HepG2 (cell line): Measurements from ENCODE around the gene CENATAC. TPM values are rescaled to one million over a fixed set of nuclear protein-coding genes. Genes with fewer than 3 reads are reported as not detected.

Experiments
- FOXK1 ChIP-seq: sonication (generic); formaldehyde crosslinking; IDR thresholded peaks from 2 replicates; pipeline ENCODE4 v1.4.0; 2020; ENCODE audit warnings: low read depth, missing genetic modification reagents, borderline replicate concordance
- MED1 ChIP-seq: sonication (generic); formaldehyde crosslinking; IDR thresholded peaks from 2 replicates; pipeline ENCODE4 v1.4.0; 2020; ENCODE audit warnings: missing genetic modification reagents
- NFYB ChIP-seq: sonication (generic); formaldehyde crosslinking; IDR thresholded peaks from 2 replicates; pipeline ENCODE4 v1.4.0; 2020; ENCODE audit warnings: missing genetic modification reagents
- PATZ1 ChIP-seq: sonication (generic); formaldehyde crosslinking; IDR thresholded peaks from 2 replicates; pipeline ENCODE4 v1.4.0; 2020; ENCODE audit warnings: missing genetic modification reagents
- PITX1 ChIP-seq: sonication (generic); formaldehyde crosslinking; IDR thresholded peaks from 2 replicates; pipeline ENCODE4 v1.5.1; 2020; ENCODE audit warnings: mild to moderate bottlenecking, missing genetic modification reagents
- RFX3 ChIP-seq: IDR thresholded peaks from 2 replicates; pipeline ENCODE4 v1.6.1; 2016; ENCODE audit warnings: missing biosample characterization, missing genetic modification reagents
- TCF7L2 ChIP-seq: IDR thresholded peaks from 2 replicates; pipeline ENCODE4 v1.6.1; 2011; ENCODE audit warnings: mild to moderate bottlenecking, low read depth, low read length, moderate library complexity
- ZBTB33 ChIP-seq: sonication (generic); formaldehyde crosslinking; IDR thresholded peaks from 2 replicates; pipeline ENCODE4 v1.4.0; 2020; ENCODE audit warnings: missing genetic modification reagents
- ZMAT5 ChIP-seq: sonication (generic); formaldehyde crosslinking; IDR thresholded peaks from 2 replicates; pipeline ENCODE4 v1.5.0; 2020; ENCODE audit warnings: mild to moderate bottlenecking, low read depth, missing genetic modification reagents, borderline replicate concordance
- ZMYM3 ChIP-seq: sonication (generic); formaldehyde crosslinking; IDR thresholded peaks from 2 replicates; pipeline ENCODE4 v1.5.1; 2020; ENCODE audit warnings: mild to moderate bottlenecking, missing genetic modification reagents
- ZNF138 ChIP-seq: sonication (generic); formaldehyde crosslinking; IDR thresholded peaks from 2 replicates; pipeline ENCODE4 v1.5.0; 2020; ENCODE audit warnings: mild to moderate bottlenecking, low read depth, missing genetic modification reagents
- ZNF333 ChIP-seq: sonication (generic); formaldehyde crosslinking; IDR thresholded peaks from 2 replicates; pipeline ENCODE4 v1.4.0; 2020; ENCODE audit warnings: mild to moderate bottlenecking, missing genetic modification reagents, borderline replicate concordance
- ZNF337 ChIP-seq: sonication (generic); formaldehyde crosslinking; IDR thresholded peaks from 2 replicates; pipeline ENCODE4 v1.5.1; 2020; ENCODE audit warnings: missing genetic modification reagents, low read depth, mild to moderate bottlenecking, borderline replicate concordance
- ZNF570 ChIP-seq: sonication (generic); formaldehyde crosslinking; IDR thresholded peaks from 2 replicates; pipeline ENCODE4 v1.4.0; 2020; ENCODE audit warnings: mild to moderate bottlenecking, missing genetic modification reagents, borderline replicate concordance
- ZNF710 ChIP-seq: sonication (generic); formaldehyde crosslinking; IDR thresholded peaks from 2 replicates; pipeline ENCODE4 v1.5.0; 2020; ENCODE audit warnings: mild to moderate bottlenecking, missing genetic modification reagents, borderline replicate concordance
- polyA plus RNA-seq, 8 experiments: library from polyadenylated mRNA; depleted of rRNA in 3 of 8; stranded (reverse) in 7 of 8; unstranded in 1 of 8; fragments of >200 nt; fragmentation: Illumina TruSeq in 4 of 8; extraction: Trizol in 4 of 8; gene quantifications; 2 replicates each; pipeline versions ENCODE4 v1.2.1 to v1.2.3, GENCODE V29; 2011 to 2016; ENCODE audit warnings: low read depth in 4 of 8, missing spikeins in 1 of 8, mixed read lengths in 1 of 8; ENCODE audit not compliant: insufficient read depth in 1 of 8
- total RNA-seq, 5 experiments: library from RNA; depleted of rRNA; stranded (reverse); fragments of >200 nt; fragmentation: Illumina TruSeq; extraction: Trizol; gene quantifications; 2 replicates each; pipeline ENCODE4 v1.2.3, GENCODE V29; 2016; ENCODE audit warnings: low read depth in 1 of 5
- TF ChIP-seq, protein P1 (sequence below): IDR thresholded peaks from 2 replicates; pipeline ENCODE4 v1.6.1; 2016; ENCODE audit warnings: missing biosample characterization, missing genetic modification reagents, low read depth
- TF ChIP-seq, protein P2 (sequence below): sonication (generic); formaldehyde crosslinking; IDR thresholded peaks from 2 replicates; pipeline ENCODE4 v1.4.0; 2020; ENCODE audit warnings: missing genetic modification reagents
- TF ChIP-seq, protein P3 (sequence below): sonication (generic); formaldehyde crosslinking; IDR thresholded peaks from 2 replicates; pipeline ENCODE4 v1.5.1; 2020; ENCODE audit warnings: missing genetic modification reagents, mild to moderate bottlenecking, borderline replicate concordance

The CENATAC gene
- total and polyA plus RNA-seq, 2 of the 13 experiments (the other 11 are each of a cell fraction or from before 2014, with no cell fraction given): 21.7 to 25.0 TPM

DNA sequence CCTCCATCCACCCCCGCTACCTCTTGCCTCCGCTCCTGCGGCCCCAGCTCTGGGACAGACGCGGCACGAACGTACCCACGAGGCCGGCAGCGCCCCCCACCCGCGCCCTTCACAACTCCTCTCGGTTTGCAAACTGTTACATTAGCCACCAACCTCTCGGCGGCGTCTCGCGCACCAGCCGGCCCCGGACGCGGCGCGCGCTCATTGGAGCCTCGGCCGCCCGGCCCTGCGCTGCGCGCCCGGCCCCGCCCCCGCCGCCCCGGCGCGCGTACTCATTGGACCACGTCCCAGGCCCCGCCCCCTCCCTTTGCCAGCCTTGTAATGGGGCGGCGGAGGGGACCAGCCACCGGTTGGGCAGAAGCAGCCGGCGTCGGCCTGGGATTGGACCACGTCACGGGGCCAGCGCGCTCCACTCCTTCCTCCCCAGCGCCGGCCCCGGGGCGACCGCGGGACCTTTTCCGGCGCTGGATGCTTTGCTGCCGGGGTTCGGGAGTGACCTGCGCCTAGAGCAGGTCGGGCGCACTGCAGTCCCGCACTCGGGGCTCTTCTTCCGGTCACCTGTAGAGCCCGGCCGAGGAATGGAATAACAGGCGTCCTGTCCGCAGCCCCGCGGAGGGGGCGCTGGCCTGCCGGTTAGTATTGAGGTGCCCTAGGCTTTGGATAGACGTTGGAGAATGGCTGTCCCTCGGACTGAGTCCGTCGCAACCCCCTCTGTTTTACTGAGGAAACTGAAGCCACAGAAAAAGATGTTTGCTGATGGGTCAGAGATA, 59.2 kb downstream of the CENATAC start, which contains the start of gene HYOU1 (continued):
- TF ChIP-seq ZNF710 (CRISPR knock-in tag): no peak; the same call in 1 of the 2 replicates
- no peak for TF ChIP-seq ZNF333 (CRISPR knock-in tag)
- TF ChIP-seq, protein P1, sequence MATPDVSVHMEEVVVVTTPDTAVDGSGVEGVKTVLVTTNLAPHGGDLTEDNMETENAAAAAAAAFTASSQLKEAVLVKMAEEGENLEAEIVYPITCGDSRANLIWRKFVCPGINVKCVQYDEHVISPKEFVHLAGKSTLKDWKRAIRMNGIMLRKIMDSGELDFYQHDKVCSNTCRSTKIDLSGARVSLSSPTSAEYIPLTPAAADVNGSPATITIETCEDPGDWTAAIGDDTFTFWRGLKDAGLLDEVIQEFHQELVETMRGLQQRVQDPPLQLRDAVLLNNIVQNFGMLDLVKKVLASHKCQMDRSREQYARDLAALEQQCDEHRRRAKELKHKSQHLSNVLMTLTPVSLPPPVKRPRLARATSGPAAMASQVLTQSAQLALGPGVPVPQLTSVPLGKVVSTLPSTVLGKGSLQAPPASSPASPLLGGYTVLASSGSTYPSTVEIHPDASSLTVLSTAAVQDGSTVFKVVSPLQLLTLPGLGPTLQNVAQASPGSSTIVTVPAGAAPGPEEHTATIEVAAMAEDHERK: peak; percentile 58; the same call in 1 of the 2 replicates
- TF ChIP-seq MED1 (CRISPR knock-in tag): peak; percentile 43; the same call in 1 of the 2 replicates
- TF ChIP-seq TCF7L2: no peak
- TF ChIP-seq ZNF337 (CRISPR knock-in tag): 0 out of 2 replicates have a peak, but pooled peaks have one; percentile 15
- TF ChIP-seq ZNF138 (CRISPR knock-in tag): no peak
- TF ChIP-seq, protein P2, sequence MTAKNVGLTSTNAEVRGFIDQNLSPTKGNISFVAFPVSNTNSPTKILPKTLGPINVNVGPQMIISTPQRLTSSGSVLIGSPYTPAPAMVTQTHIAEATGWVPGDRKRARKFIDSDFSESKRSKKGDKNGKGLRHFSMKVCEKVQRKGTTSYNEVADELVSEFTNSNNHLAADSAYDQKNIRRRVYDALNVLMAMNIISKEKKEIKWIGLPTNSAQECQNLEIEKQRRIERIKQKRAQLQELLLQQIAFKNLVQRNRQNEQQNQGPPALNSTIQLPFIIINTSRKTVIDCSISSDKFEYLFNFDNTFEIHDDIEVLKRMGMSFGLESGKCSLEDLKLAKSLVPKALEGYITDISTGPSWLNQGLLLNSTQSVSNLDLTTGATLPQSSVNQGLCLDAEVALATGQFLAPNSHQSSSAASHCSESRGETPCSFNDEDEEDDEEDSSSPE: 0 out of 2 replicates have a peak, but pooled peaks have one; percentile 13
- peak; percentile 50; the same call in 1 of the 2 replicates for TF ChIP-seq ZBTB33
- TF ChIP-seq FOXK1 (CRISPR knock-in tag): peak; percentile 31; the same call in 1 of the 2 replicates
- TF ChIP-seq ZNF570 (CRISPR knock-in tag): no peak
- TF ChIP-seq NFYB (CRISPR knock-in tag): peak; percentile 89
- TF ChIP-seq PITX1: no peak
- TF ChIP-seq ZMAT5 (CRISPR knock-in tag): no peak
- TF ChIP-seq, protein P3, sequence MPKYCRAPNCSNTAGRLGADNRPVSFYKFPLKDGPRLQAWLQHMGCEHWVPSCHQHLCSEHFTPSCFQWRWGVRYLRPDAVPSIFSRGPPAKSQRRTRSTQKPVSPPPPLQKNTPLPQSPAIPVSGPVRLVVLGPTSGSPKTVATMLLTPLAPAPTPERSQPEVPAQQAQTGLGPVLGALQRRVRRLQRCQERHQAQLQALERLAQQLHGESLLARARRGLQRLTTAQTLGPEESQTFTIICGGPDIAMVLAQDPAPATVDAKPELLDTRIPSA (CRISPR knock-in tag): no peak
- TF ChIP-seq RFX3: no peak
- TF ChIP-seq ZMYM3: no peak
- peak; percentile 60 for TF ChIP-seq PATZ1 (CRISPR knock-in tag)
